ENCODE results near the gene CROCC.

CROCC gene

GRCh38 chr1:16991571-16991970 is 69.8 kb downstream of the CROCC start:
- no peak for DNase-seq

GRCh38 chr1:16992102-16992501 is 70.4 kb downstream of the CROCC start:
- no peak for DNase-seq

GRCh38 chr1:16992675-16993074 is 70.9 kb downstream of the CROCC start:
- DNase-seq: no peak

GRCh38 chr1:16993521-16994038 is 71.8 kb downstream of the CROCC start:
- no peak for DNase-seq

DNA sequence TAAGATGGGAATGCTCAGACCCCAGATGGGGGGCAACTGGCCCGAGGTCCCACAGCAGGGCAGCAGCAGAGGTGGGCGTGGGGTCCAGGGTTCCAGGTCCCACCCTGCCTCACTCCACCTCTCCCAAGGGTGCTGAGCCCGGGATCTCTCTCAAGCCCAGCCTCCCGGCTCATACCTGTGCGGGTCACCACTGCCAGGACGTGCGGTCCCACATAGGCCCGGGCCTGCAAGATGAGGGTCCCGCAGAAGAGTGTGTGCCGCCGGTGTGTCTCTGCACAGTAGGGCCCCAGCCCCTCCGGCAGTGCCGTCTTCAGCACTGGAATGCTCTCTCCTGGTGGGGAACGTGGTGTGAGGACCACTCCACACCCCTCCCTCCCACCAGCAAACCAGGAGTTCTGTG is 75.1 kb downstream of the CROCC start:
- DNase-seq: no peak

GRCh38 chr1:16998589-16998988 is 76.9 kb downstream of the CROCC start:
- no peak for DNase-seq

DNA sequence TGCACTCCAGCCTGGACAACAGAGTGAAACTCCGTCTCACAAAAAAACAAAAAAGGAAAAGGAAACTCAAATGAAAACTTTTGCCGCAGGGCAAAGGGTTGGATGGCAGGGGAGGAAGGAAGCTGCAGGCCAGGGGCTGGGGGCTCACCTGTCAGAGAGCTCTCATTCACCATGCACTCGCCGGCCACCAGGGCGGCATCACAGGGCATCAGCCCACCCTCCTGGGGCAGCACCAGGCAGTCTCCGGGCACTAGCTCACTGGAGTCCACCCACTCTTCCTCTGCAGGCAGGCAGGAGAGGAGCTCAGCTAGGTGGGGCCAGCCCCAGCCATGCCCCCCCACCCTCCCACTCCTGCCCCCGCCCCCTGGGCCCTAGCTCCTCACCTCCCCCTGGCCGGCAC is 78.1 kb downstream of the CROCC start:
- DNase-seq: no peak

DNA sequence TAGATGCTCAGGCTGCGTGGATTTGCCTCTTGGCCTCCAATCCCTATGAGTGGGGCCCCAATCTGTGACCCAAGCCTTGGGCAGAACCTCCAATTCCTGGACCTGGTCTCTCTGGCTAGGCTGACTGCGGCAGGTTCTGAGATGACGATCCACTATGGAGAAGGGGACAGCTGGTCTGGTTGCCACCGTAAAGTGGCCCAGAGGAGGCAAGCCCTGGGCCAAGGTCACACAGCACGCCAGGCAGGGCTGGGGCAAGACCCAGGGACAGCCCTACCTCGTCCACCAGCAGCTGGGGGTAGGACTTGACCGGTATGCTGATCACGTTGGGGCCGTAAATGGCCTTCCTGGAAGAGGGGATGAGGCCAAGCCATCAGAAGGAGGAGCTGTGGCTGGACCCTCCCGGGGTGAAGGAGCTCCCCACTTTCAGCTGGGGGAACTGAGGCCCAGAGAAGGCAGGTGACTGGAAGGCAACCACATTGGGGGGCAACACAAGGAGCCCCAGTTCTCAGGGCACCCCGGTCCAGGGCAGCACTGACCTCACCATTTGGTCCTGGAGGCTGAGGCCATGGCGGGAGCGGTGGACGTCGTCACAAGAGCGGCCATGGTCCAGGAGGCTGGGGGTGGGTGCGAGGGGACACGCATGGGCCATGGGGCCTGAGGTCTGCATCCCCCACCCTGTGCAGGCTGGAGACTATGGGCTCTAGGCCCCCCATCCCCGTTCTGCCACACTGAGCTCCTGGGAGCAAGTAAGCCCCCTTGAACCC is 80.2 kb downstream of the CROCC start:
- DNase-seq: no peak

DNA sequence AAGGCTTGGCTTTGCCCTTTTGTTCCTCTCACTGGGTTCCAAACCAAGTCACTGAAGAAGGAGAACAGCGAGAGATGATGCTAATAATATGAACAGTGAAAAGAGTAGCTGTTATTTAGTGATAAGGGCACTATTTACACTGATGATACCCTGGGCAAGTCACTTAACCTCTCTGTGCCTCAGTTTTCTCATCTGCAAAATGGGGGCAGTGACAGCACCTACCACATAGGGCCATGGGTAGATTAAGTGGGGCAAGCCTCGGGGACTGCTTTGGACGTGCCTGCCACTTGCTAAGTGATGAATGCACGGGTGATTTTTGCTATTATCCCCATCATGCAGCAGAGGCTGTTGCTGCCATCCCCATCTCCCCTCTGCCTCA is 80.8 kb downstream of the CROCC start:
- DNase-seq: no peak

GRCh38 chr1:17004466-17005364 is 83.0 kb downstream of the CROCC start:
- no peak for DNase-seq

DNA sequence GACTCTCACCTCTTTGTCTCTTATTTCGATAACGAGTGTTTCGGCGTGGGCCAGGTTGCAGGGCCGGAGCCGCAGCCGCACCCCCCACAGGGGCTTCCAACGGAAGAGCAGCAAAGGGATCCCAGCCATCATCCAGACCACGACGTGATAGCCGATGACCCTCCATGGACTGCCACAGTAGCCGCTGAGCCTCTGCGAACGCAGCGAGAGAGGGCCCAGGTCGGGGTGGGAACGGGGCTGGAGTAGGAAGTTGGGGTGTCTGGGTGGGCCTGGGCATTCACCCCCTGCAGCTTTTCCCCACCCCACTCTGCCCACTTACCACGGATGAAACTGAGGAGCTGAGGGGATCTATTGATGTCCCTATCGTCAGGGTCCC is 83.6 kb downstream of the CROCC start:
- DNase-seq: no peak

- DNase-seq: no peak
These were observed 85.4 kb downstream of the CROCC start for GRCh38 chr1:17007121-17007520.

DNA sequence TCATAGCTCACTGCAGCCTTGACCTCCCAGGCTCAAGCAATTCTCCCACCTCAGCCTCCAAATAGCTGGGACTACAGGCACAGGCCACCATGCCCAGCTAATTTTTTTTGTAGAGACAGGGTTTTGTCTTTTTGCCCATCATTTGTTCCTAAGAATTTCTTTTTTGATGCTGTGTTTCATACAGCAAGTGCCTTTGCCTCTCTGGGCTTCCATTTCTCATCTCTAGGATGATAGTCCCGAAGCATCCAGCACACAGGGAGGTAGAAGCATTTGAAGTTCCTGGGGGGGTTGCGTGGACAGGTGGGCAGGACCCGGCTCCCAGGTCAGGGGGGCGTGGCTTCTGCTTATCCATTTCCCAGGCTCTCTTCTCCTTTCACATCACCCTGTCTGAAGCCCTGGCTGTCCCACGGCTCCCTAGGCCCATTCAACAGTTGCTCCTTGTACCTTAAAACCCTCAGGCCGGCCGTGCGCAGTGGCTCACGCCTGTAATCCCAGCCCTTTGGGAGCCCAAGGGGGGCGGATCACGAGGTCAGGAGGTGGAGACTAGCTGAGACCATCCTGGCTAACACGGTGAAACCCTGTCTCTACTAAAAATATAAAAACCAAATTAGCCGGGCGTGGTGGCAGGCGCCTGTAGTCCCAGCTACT is 86.6 kb downstream of the CROCC start:
- no peak for DNase-seq

- DNase-seq: no peak
These were observed 88.0 kb downstream of the CROCC start for GRCh38 chr1:17009706-17010105.

DNA sequence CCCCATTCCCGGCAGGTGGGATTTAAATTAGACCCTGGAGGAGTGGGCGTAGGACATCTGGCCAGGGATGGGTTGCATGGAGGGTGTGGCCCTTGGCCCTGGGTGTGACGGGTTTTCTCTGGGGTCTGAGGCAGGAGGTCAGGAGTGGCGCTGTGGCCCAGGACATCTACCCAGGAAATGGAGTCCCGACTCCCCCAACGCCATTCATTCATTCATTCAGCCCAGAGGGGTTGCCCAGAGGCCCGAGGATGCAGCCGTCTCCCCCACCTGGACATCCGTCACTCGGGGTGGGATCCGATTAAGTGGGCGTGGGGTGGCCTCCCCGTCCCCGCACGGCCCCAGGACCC is 89.3 kb downstream of the CROCC start:
- peak; percentile 4 for DNase-seq

GRCh38 chr1:17011439-17012307 is 89.9 kb downstream of the CROCC start, which contains the start of gene ATP13A2:
Gene ATP13A2 (minus strand): TSS chr1:17011928. CDS start chr1:17011738, 190 bp downstream.
- peak; percentile 83 for DNase-seq

DNA sequence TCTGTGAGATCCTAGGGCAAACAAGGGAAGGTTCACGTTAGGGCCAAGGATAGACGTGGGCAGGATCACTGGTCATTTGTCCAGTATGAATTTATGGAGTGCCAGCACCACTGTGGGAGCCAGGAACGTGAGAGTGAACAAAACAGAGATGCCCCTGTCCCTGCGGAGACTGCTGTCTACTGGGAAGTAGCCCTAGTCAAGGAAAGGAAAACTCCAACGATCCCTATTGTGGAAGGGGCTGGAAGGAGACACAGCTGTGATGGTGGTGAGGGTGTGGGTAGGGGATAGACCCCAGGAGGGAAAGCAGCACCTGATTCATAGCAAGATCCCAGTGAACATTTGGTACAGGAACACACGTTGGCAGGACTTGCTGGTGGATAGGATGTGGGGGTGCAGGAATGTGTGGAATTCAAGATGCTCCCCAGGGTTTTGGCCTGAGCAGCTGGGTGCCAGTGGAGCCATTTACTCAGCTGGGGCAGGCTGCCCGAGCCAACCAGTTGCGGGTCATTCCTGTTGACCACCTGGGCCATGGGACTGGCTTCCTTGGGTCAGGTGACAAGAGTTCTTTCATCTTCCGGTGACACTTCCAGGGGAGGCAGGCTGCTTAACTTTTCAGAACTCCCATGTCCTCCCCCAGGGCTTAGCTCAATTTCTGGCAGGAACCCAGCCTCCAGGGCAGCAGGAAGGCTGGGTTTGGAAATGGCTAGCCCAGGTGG is 91.2 kb downstream of the CROCC start:
- DNase-seq: no peak

- DNase-seq: no peak
These were observed 92.0 kb downstream of the CROCC start for GRCh38 chr1:17013491-17014320.

GRCh38 chr1:17014671-17015567 is 93.2 kb downstream of the CROCC start:
- no peak for DNase-seq

- DNase-seq: no peak
These were observed 94.6 kb downstream of the CROCC start for GRCh38 chr1:17016317-17016661.
